Brain pericyte (primary cell): ENCODE results near the gene TGFBI.

Experiments
- DNase-seq: peaks from one replicate; pipeline ENCODE4 v3.0.0-alpha.2; 2012; ENCODE audit warnings: low read depth, low spot score

The TGFBI gene

GRCh38 chr5:136087961-136088871, 59.4 kb downstream of the TGFBI start:
- no peak for DNase-seq

GRCh38 chr5:136089791-136090190, 61.0 kb downstream of the TGFBI start:
- DNase-seq = no peak

- no peak for DNase-seq
Observed at GRCh38 chr5:136090319-136090718, 61.5 kb downstream of the TGFBI start.

- no peak for DNase-seq
Observed at GRCh38 chr5:136094189-136094912, 65.6 kb downstream of the TGFBI start.

- no peak for DNase-seq
Observed at GRCh38 chr5:136094913-136095641, 66.3 kb downstream of the TGFBI start.

GRCh38 chr5:136098176-136098575, 69.4 kb downstream of the TGFBI start:
- no peak for DNase-seq

GRCh38 chr5:136099870-136100269, 71.1 kb downstream of the TGFBI start:
- no peak for DNase-seq

GRCh38 chr5:136101884-136102283, 73.1 kb downstream of the TGFBI start:
- DNase-seq = no peak

- DNase-seq = no peak
Observed at GRCh38 chr5:136103118-136103517, 74.3 kb downstream of the TGFBI start.

GRCh38 chr5:136104306-136104965, 75.6 kb downstream of the TGFBI start:
- DNase-seq = no peak

GRCh38 chr5:136106351-136107031, 77.7 kb downstream of the TGFBI start:
- DNase-seq = no peak

- DNase-seq = no peak
Observed at GRCh38 chr5:136108180-136108611, 79.4 kb downstream of the TGFBI start.

GRCh38 chr5:136108766-136109165, 80.0 kb downstream of the TGFBI start:
- DNase-seq = no peak

- DNase-seq = no peak
Observed at GRCh38 chr5:136109453-136110135, 80.8 kb downstream of the TGFBI start.
